ENCODE measurements around the gene PPP2R2C. TPM values are rescaled to one million over a fixed set of nuclear protein-coding genes. Genes with fewer than 3 reads are reported as not detected.

The PPP2R2C gene
- total and polyA plus RNA-seq, 9 of the 15 experiments (the other 6 are each of a cell fraction or from before 2014, with no cell fraction given) = 0.04 to 0.06 TPM; not detected in 7

DNA sequence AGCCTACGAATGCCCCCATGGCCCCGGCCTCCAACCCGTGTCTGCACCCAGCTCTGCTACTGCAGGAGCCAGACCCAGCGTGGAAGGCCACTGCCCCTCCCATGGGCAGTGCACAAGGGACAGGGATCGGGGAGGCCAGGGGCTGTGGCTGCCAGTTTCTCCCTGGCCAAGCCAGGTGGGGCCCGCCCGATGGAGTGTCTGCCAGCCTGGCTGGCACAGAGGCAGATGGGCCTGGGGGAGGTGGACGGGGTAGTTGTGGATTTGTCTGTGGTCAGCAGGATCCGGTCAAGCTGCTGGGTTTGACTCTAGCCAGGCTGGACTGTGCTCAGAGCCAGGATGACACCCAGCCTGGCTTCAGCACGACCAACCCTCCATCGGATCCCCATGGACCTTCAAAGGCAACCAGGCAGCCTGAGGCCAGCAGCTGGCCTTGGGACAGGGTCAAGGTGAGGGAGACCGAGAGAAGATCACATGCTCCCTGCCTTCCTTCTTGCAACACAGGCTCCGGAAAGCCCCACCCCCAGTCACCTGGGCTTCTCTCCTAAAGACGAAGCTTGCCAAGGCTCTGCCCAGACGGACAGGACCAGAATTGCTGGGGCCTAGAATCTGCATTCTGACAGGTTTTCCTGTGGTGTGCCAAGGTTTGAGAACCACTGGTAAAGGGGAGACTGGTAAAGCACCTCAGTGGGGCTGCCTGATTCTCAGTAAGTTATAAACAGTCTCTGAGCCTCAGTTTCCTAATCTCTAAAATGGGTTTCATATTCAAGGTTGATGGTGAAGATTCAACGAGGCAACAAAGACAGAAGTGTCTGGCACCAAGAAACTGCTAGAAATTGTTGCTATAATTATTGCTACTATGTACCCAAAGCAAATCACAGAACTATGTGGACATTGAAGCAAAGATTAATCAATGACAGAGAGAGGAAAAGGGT is 78.6 kb downstream of the PPP2R2C start (continued):
- TF ChIP-seq RBM25 (IDR thresholded peaks at IDR 0.05; ENCODE audit: low read depth, low read length, severe bottlenecking) (peak; percentile 88), PHF21A (IDR thresholded peaks at IDR 0.05; ENCODE audit: borderline replicate concordance, low read depth) (no peak), PCBP2 (IDR thresholded peaks at IDR 0.05; ENCODE audit: low read depth, low read length, poor library complexity, severe bottlenecking) (no peak), ZNF551 (CRISPR knock-in tag; IDR thresholded peaks at IDR 0.05) (no peak), PURB (CRISPR knock-in tag; IDR thresholded peaks at IDR 0.05; ENCODE audit: low read depth) (no peak), ZNF778 (CRISPR knock-in tag; IDR thresholded peaks at IDR 0.05) (no peak), FOXA1 (IDR thresholded peaks at IDR 0.05; ENCODE audit: borderline replicate concordance) (no peak), XRCC4 (IDR thresholded peaks at IDR 0.05; ENCODE audit: extremely low read depth, insufficient read depth, insufficient read length) (no peak)
- TF ChIP-seq, protein P1, sequence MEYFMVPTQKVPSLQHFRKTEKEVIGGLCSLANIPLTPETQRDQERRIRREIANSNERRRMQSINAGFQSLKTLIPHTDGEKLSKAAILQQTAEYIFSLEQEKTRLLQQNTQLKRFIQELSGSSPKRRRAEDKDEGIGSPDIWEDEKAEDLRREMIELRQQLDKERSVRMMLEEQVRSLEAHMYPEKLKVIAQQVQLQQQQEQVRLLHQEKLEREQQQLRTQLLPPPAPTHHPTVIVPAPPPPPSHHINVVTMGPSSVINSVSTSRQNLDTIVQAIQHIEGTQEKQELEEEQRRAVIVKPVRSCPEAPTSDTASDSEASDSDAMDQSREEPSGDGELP (CRISPR knock-in tag; IDR thresholded peaks at IDR 0.05; ENCODE audit: borderline replicate concordance) = no peak
- TF ChIP-seq, protein P2, sequence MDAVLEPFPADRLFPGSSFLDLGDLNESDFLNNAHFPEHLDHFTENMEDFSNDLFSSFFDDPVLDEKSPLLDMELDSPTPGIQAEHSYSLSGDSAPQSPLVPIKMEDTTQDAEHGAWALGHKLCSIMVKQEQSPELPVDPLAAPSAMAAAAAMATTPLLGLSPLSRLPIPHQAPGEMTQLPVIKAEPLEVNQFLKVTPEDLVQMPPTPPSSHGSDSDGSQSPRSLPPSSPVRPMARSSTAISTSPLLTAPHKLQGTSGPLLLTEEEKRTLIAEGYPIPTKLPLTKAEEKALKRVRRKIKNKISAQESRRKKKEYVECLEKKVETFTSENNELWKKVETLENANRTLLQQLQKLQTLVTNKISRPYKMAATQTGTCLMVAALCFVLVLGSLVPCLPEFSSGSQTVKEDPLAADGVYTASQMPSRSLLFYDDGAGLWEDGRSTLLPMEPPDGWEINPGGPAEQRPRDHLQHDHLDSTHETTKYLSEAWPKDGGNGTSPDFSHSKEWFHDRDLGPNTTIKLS (IDR thresholded peaks at IDR 0.05; ENCODE audit: borderline replicate concordance, low read depth) = no peak
